HG02798 (cell line): ENCODE measurements around the gene KCNMA1.
A peak's percentile ranks its signal among the peaks of the same experiment; 100 is the strongest.

Experiments
- ATAC-seq: cut with Tn5 transposase; IDR thresholded peaks from one replicate; pipeline ENCODE4 v1.9.1; 2021; ENCODE audit warnings: mild to moderate bottlenecking; ENCODE audit not compliant: unreplicated experiment, poor library complexity

Gene KCNMA1

DNA sequence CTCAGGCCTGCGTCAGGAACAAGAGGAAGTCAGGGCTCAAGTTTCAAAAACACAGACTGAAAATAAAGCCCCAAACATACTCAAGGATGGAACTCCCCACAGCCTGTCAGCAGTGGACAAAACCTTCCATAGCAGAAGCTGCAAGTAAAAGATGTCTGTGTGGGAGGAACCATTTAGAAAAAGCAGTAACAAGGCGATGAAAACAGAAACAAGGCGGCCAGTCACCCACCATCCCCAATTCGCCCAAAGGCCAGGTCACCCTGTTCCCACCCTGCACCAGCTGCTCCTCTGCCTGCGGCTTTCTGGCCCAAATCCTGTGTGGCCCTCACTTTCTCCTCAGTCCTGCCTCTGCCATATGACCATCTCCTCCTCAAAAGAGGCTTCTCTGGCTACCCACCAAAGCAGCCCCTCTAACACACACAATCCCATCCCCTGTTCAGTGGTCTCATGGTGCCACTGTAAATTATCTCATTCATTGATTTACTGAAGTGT lies 27.8 kb downstream of the KCNMA1 start:
- ATAC-seq: no peak

DNA sequence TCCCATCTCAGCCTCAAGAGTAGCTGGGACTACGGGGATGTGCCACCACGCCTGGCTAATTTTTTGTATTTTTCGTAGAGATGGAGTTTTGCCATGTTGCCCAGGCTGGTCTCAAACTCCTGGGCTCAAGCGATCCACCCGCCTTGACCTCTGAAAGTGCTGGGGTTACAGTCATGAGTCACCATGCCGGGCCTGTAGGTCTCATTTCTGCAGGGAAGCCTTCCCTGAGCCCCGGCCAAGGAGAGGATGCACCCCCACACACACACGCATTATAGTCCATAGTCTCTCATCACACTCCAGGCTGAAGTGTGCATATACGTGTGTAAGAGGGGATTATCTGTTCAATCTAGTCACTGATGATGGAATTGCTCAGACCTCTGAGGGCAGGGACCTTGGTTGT lies 29.3 kb downstream of the KCNMA1 start:
- ATAC-seq: no peak

GRCh38 chr10:77606751-77607150 lies 30.9 kb downstream of the KCNMA1 start:
- no peak for ATAC-seq

GRCh38 chr10:77605466-77605865 lies 32.1 kb downstream of the KCNMA1 start:
- ATAC-seq: no peak

DNA sequence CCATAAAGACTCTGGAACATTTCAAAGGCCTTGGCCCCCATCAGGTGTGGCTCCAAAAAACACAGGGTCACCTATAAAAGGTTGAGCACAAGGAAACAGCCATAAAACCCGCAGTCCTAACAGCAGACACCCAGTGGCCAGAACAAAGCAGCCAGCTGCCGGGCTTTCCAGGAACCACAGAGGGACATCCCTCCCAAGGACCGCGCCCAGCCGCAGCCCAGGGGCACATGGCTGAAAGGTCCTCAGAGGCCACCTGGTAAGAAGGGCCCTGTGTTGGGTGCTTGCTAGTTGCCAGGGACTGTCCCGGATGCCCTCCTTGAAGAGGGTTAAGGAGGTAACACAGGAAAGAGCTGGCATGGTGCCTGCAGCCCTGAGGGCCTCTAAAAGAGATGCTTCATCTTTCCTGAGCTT lies 32.7 kb downstream of the KCNMA1 start:
- ATAC-seq: no peak

GRCh38 chr10:77604063-77604462 lies 33.5 kb downstream of the KCNMA1 start:
- peak; percentile 42 for ATAC-seq

GRCh38 chr10:77603534-77603927 lies 34.1 kb downstream of the KCNMA1 start:
- ATAC-seq: peak; percentile 46

DNA sequence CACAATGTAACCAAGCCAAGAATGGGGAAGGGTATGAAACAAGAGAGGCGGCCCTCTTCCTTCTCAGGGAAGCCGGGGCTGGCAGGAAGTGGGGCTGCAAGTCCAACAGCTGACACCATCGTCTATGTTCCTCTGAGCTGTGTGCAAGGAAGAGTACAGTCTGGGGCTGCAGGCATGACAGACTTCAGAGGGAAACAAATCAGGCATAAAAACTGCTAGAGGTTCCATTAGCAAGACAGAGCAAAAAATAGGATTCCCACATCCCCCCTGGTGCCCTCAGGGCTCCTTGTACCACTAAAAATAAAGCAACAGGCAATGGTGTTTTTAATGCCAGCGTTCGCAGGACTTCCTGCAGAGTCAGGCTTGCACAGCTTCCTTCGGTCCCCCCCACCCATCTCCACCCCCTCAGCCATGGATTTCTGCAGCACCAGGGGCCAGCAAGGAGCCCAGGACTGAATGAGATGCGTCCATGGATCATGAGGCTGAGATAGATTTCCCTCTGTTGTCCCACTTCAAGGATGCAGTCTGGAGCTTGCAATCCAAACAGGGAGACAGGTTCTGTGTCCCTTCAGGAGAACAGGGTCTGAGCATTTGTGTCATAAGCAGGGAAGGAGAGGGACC lies 34.6 kb downstream of the KCNMA1 start:
- ATAC-seq: no peak

- ATAC-seq: no peak
Measured at GRCh38 chr10:77602231-77602912, 35.2 kb downstream of the KCNMA1 start.

DNA sequence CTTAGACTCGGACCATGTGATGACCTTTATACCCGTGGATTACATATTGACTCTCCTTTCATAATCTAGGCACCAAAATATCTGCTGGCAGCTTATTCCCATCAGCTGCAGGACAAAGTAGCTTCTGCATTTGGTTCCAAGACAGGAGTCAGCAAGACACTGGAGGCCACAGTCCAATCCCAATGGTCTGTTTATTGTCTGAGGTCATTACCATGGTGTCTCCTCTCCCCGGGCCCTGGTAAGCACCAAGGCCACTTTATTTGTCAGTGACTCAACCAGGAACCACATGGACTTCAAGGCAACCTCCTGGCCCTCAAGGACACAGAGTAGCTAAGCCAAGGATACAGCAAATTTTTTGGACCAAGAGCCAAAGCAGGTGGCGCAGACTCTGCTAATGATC lies 36.1 kb downstream of the KCNMA1 start:
- ATAC-seq: no peak

- no peak for ATAC-seq
Measured at GRCh38 chr10:77600640-77601039, 37.0 kb downstream of the KCNMA1 start.

GRCh38 chr10:77599651-77600050 lies 38.0 kb downstream of the KCNMA1 start:
- ATAC-seq: no peak

DNA sequence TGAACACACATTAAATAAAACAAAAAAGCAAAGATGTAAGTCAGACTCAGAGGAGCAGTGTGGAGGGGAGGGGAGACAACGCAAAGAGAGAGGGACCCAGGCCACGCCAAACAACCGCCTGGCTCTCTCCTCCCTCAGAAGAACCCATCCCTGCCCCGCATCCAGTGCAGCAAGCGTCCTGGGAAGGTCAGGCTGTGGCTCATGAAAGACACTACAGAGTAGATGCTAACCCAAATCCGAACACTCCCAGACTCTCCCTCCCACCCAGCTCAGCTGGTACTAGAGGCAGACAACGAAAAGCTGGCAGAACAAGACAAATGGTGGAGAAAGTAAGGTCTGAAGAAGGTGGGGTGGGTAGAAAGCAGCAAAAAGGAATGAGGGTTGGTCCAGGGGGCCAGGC lies 39.0 kb downstream of the KCNMA1 start:
- no peak for ATAC-seq

DNA sequence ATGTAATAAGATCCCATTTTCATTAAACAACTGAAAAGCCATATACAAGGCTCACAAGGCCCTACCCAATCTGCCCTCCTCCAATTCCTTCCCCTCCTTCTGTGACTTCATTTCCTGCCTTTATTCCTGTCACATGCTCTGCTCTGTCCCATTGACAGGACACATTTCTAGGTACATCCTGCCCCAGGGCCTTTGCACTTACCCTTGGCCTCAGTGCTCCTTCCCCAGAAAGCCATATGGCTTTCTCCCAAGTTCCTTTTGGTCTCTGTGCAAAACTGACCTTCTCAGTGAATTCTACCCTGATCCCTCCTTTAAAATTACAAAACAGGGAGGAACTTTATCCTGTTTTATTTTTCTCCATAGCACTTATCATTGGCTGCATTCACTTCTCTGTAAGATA lies 40.0 kb downstream of the KCNMA1 start:
- no peak for ATAC-seq

GRCh38 chr10:77594471-77594783 lies 43.2 kb downstream of the KCNMA1 start:
- ATAC-seq: no peak

GRCh38 chr10:77593771-77594470 lies 43.7 kb downstream of the KCNMA1 start:
- ATAC-seq: no peak

DNA sequence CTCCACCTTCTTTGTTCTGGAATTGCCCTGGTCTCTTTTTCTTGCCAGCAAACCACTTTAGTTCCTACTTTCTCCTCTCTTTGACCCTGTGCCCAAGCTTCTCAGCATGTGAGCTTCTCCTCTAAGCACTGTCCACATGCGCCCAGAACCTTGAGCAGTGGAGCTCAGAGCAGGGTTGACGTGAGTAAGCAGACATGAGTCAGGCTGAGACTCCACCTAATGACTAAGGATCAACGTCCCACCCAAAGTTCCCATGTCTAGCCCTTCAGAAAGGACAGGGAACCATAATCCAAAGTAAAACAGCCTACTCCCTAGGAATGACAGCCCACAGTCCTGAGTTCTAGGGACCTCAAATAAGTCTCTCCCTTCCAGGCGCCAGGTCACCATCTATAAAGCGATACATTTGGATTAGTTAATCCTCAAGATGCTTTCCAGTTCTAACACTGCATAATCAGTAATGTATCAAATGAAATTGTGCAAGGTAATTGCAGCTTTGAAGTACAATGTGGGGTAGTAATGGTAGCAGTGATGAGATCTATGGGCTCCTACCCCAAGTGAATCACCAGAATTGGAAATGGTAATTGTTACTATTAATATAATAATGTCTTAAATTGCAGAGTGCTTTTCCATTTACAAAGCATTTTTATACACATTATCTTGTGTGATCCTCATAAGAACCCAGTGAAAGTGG lies 44.5 kb downstream of the KCNMA1 start:
- ATAC-seq: no peak

DNA sequence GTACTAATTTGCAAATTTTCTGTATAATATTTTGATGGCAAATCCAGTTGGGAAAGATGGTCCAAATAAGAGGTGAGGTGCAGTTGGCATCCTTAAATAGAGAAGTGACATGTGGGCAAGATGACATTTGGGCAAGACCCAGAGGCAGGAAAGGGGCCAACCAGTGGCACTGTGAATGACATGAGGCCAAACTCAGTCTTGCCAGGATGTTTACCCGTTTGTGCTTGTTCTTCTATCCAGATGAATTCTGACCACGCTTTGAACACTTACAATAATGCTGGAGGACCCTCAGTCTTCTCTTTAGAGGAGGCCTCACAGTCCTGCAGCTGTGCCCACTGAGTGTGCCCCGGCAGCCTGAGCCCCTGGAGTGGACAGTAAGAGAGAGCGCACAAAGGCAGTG lies 45.1 kb downstream of the KCNMA1 start:
- no peak for ATAC-seq

DNA sequence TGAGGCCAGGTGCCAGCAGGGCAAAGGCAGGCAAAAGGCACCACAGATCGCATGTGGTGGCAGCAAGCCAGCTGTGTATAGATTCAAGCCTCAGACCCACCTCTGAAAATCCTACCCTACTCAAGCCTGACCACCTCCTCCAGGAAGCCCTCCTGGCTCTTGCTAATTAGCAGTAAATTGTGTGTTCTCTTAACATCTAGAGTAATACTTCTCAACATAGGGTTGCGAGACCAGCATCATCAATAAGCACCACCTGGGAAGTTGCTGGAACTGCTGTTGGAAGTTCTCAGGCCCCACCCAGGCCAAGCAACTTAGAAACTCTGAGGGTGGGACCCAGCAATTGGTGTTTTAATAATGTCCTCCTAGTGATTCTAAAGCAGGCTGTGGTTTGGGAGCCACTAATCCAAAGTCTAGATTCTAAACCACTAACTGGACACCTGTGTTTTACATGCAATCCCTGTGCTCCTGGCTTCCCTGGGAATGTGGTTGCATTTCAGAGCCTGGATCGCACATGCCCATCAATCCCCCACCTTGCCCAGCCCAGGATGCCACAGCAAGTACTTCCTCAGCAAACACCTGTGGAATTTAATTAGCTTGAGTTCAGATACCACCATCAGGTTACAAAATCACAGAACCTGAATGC lies 46.2 kb downstream of the KCNMA1 start:
- ATAC-seq: no peak

DNA sequence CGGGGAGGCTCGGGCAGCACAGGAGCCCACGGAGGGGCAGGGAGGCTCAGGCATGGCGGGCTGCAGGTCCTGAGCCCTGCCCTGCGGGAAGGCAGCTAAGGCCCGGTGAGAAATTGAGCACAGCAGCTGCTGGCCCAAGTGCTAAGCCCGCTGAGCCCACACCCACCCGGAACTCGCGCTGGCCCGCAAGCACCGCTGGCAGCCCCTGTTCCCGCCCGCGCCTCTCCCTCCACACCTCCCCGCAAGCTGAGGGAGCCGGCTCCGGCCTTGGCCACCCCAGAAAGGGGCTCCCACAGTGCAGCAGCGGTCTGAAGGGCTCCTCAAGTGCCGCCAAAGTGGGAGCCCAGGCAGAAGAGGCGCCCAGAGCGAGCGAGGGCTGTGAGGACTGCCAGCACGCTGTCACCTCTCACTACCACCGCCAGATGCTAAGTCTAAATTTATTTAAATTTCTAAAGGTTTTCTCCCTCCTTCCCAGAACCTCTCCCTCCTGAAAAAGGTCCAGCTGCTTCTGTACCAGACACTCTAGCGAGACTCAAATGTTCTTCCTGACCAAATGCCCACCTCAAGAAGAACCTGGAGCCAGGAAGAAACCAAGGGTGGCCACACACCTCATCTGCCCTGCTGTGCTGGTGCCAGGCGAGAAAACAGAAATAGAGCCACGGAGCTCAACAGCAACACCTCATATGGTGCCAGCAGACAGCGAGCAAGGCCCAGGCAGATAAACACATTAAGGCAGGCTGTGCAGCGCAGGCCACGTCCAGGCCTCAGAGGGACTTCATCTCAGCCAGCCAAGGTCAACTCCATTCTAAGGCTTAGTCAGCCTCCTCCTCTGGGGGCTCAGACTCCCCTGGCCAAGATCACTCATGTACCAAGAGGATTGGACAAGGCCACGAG lies 47.0 kb downstream of the KCNMA1 start:
- ATAC-seq: no peak
